HG03558 (cell line): ENCODE data around the gene PTGFRN.

Source experiments
- ATAC-seq: cut with Tn5 transposase; IDR thresholded peaks from one replicate; pipeline ENCODE4 v1.9.1; 2021; ENCODE audit warnings: moderate number of reproducible peaks; ENCODE audit not compliant: unreplicated experiment; ENCODE audit errors: extremely low read depth

The PTGFRN gene

DNA sequence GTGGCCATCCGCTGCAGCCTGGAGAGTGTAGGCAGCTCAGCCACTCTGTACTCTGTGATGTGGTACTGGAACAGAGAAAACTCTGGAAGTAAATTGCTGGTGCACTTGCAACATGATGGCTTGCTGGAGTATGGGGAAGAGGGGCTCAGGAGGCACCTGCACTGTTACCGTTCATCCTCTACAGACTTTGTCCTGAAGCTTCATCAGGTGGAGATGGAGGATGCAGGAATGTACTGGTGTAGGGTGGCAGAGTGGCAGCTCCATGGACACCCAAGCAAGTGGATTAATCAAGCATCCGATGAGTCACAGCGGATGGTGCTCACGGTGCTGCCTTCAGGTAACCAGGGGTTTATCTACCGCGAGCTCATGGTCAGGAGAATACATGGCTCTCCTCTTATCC is 115.9 kb downstream of the PTGFRN start:
- ATAC-seq, result no peak

DNA sequence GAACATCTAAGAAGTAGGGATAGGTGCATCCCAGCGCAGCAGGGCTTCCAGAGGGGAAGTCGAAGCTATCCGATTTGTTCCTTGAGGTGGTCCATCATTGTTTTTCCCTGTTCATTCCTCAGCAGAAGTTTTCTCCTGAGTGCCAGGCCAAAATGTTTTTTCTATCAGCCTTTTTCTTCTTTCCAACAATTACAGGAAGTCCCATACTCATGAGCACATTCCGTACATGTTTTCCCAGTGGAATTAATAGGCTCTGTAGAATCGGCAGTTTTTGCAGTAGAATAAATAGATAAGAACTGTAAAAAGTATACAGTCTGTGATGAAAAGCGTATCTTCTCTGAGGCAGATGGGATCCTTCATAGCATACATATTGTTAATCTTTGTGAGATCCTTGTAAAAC is 116.6 kb downstream of the PTGFRN start:
- ATAC-seq, result no peak

DNA sequence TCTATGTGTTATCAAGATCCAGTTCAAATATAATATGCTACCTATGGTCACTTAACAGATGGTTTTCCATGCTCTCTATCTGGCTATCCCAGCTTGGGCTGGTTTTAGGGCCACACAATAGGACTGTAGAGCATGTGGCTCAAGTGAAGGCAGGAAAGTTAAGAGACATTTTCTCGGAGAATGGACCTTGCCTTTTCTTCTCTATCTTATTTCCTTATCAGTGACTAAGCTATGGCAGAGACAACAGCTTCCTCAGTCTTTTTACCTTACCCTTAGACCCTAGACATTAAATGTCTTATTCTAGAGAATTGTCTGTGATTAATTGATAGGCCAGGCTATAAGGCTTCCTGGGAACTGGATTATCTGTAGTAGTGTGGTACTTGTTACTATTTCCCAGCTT is 120.0 kb downstream of the PTGFRN start:
- ATAC-seq, result no peak

DNA sequence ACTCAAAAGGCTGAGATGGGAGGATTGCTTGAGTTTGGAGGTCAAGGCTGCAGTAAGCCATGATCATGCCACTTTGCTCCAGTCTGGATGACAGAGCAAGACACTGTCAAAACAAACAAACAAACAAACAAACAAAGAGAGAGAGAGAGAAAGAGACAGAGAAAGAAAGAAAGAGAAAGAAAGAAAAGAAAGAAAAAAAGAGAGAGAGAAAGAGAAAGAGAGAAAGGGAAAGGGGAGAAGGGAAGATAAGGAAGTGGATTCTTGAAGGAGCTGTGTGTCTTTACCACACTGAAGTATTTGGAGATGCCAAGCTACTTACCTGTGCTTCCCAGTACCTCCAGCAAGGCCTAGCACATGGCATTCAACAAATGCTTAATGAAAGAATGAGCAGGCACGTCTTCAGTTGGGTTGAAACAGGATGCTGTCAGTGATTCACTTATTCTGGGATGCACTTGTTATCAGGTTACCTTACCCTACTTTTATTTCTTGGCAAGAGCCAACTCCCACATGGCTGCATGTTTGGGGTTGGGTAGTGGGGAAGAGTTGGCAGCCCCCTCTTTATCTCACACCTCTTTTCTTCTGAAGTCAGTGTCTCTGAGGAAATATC is 120.7 kb downstream of the PTGFRN start:
- ATAC-seq, result no peak

DNA sequence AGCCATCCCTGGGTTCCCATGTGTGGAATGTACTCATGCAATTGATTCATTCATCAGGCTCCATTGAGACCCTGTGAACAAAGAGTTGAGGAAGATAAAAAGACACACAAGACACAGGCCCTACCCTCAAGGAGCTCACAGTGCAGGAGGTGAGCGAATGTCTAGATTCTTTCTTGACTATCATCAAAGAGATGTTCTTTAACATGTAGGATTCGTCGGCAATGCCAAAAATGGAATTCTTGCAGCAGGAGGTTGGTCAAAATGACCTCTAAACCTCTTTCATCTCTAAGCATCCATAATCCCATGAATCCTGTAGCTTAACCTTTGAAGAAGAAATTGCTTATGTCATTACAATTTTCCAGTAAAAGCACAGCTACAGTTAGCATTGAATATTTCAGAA is 122.5 kb downstream of the PTGFRN start:
- no peak for ATAC-seq

DNA sequence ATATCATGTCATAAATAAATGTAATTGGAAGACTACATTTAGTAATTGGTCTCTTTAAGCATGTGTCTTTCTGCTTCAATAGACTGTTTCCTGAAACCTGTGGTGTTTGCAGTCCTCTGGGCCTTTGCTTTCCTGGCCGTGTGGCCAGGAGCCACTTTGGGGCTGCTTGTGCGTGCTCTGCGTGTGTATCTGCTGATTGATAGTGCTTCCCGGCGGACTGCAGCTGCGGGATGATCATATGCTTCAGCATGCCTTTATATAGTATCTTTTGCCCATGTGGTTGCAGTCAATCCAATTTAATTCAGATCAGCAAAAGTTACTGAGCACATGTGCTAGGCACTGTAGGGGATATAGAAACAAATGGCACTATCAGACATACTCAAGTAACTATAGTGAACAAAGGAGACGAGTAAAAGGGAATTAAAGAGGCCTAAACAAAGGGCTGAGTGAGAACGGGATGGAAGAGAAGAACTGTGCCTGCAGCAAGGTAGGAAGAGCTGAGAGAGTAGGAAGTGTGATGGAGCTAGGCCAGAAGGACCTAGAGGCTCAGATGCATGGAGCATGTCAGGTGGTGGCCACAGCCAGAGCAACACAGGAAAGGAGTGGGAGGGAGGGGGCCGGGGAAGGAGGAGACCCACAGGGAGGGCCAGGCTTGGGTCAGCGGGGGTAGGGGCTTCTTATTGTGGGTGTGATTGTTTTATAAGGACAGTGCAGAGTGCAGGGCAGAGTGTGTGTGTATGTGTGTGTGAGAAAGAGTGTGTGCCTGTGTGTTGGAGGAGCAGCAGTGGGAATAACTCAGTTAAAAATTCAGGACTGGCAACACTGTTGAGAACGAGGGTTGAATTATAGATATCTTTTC is 123.2 kb downstream of the PTGFRN start:
- ATAC-seq, result no peak

DNA sequence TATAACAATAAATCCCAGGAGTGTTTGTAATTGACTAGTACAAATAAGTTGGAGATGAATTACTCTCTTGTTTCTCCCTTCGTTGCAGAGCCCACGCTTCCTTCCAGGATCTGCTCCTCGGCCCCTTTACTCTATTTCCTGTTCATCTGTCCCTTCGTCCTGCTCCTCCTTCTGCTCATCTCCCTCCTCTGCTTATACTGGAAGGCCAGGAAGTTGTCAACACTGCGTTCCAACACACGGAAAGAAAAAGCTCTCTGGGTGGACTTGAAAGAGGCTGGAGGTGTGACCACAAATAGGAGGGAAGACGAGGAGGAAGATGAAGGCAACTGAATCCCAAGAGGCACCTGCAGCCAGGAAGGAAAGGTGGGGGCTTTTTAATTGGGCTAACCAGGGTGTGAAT is 124.1 kb downstream of the PTGFRN start:
- ATAC-seq, result no peak

DNA sequence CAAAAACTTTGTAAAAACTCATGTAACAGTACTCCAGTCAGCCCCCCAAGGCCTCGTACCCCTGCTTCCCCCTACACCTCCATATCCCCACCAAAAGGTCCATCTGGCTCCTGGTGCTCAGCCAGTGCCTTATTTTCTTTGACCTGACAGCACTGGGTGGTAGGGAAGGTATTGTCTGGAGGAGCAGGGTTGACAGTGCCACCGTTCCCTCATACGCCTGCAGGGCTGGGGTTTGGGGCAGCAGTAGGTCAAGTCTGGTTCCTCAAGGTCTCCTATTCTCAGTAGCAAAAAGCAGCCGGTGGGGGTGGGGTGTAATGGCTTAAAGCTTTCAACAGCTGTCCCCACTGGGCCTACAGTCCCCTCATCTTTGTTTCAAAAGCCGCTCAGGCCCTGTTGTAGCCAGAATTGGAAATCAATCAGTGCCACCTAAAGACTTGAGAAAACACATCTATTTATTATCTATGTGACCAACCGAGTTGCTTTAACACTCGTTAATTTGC is 125.1 kb downstream of the PTGFRN start:
- ATAC-seq, result no peak

DNA sequence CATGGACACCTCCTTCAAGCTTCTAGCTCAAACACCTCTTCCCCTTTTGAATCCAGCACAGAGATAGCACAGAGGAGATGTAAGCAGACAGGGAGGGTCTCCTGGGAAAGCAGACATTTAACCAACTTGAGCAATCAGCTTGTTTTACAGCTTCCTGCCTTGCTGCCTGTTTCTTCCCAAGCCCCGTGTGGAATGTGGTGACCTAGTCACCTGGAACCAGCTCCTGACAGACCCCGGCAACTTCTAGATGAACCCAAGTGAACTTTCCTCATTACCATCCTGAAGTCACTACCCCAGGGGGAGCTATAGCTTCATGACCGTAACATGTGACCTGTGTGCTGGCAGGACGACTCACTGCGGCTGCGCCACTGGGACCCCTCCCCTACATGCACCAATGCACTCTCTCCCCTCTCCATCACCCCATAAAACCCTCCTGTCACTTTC is 126.3 kb downstream of the PTGFRN start:
- ATAC-seq, result no peak

DNA sequence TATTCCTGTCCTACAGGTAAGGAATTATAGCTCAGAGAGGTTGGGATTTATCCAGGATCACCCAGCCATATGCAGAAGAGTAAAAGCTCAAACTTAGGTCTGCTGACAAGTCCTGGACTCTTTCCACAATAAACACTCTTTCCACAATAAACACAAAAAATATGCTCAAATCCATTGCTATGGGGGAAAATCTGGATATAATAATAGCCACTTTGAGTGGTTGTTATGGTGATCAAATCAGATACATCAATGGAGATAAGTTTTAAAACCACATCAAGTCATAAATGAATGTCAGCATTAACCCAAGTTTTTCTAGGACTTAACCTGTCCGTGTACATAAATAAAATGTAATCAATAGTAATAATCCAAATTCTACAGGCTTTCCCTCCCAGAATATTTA is 128.1 kb downstream of the PTGFRN start:
- no peak for ATAC-seq

DNA sequence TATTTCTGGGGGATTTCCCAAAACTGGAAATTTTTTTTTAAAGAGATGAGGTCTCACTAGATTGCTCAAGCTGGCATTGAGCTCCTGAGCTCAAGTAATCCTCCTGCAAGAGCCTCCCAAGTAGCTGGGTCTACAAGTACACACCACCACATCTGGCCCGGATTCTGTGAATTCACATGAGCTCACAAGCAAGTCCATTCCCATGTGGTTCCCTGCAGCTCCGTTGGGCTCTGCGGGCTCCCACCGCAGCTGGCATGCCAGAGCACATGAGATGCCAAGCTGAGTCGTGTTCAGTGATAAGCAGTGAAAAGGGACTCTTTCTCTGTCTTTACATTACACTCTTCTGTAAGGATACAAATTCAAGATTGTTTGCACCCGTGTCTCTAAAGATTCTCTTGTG is 128.5 kb downstream of the PTGFRN start:
- ATAC-seq, result no peak
